Astrocyte of the hippocampus (primary cell): ENCODE data around the gene ACTL8.

ENCODE experiments used
- DNase-seq: peaks from one replicate; pipeline ENCODE4 v3.0.0; 2011; ENCODE audit warnings: low read depth, low spot score

ACTL8 gene

DNA sequence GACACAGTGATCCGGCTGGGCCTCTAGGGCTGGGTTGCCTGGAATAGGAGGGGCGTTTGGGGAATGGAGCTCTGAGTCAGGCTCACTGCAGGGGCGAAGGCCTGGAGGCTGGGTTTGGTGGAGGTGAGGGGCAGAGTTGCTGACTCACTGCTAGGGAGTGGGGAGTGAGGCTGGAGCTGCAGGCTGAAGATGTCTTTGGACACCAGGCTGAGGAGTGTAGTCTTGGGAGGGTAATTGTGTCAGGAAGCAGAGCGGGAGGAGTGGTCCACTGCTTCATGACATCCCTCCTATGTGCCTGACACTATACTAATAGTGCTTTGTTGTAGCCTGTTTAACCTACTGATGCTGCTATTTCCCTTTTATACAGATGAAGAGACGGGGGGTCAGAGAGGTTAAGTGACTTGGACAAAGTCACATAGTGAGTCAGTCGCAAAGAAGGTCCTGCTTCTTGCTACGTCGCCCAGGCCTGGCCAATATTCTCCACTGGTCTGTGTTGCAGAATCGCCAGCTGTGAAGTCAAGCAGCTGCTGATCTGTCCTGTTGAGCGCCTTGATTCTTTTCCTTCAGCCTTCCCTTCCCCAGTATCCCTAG is 13.6 kb downstream of the ACTL8 start:
- peak; percentile 68 for DNase-seq

DNA sequence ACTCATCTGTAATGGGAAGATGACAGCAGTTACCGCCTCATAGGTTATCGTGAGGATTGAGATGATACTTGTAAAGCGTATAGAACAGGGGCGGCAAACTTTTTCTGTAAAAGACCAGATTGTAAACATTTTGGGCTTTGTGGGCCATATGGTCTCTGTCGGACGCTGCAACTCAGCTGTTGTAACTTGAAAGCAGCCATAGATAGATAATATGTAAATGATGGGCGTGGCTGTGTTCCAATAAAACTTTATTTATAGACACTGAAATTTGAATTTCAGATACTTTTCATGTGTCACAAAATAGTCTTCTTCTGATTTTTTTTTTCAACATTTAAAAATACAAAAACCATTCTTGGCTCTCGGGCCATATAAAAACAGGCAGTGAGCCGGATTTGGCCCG is 15.8 kb downstream of the ACTL8 start:
- DNase-seq = no peak

DNA sequence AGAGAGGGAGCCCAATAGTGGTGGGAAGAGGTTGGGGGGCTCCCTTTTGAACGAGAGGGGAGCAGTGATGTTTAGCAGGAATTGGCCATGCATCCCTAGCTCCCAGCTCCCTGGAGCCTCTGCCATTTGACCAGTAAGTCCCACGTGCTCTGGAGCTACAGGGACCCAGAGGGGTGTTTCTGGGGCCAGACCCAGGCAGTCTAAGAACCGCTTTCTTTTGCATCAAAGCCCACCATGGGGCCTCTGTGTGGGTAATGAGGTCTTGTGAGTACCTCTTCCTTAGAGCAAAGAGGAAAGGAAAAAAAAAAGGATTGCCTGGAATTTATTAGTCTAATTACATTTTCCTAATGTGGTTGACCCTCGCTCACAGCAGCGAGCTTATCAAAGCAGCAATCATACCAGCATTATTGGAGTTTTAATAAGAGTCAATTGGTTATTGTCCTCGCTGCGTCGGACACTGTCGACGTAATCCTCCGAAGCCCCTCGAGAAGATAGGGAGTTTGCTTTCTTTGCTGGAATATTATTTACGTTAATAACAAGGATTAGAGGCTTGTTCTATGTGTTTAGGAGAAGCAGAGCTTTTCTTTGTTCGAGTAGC is 17.6 kb downstream of the ACTL8 start:
- DNase-seq = no peak

DNA sequence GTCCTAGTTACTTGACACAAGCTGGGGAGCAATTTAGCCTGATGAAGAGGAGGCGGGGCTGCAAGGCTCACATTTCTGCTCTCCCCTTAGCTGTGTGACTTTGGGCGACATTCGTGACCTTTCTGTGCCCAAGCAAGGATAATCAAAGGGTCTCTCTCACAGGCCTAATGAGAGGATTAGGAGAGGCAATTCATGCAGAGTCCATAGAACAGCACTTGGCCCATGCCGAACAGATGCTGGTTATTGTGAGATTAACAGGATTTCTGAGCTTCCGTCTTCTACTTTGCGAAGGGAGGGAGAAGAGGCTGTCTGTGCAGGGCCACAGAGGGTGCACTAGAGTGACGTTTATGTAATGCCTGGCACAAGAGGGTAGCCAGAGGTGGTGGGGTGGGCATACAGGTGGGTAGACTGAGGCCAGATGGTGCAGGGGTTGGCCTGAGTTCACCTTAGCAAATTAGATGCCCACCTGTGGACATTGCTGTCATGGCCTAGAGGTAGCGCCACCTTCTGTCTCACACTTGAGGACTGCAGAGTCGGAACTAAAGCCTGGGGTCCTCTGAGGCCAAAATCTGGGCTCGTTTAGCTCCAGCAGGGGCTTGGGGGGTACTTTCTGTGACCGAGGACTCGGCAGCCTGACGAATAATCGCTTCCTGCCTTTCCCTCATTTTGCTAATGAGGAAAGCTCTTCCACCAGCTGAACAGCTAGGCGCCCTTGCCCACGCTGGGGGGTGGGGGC is 18.6 kb downstream of the ACTL8 start:
- DNase-seq = no peak

DNA sequence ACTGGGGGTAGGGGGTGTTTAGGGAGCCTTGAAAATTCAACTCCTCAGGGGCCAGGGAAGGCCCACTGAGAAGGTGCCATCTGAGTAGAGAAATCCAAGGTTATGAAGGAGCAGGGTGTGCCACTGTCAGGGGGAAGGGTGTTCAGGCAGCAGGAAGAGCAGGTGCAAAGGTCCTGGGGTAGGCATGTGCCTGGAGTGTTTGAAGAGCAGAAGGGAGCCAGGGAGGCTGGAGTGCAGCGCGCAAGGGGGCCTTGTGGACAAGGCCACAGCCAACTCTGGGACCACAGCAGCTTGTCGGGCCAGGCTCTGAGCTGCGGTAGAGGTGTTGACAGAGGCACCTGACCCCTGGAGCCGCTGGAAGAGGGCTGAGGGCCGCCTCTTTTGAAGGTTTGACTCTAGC is 19.3 kb downstream of the ACTL8 start:
- no peak for DNase-seq

DNA sequence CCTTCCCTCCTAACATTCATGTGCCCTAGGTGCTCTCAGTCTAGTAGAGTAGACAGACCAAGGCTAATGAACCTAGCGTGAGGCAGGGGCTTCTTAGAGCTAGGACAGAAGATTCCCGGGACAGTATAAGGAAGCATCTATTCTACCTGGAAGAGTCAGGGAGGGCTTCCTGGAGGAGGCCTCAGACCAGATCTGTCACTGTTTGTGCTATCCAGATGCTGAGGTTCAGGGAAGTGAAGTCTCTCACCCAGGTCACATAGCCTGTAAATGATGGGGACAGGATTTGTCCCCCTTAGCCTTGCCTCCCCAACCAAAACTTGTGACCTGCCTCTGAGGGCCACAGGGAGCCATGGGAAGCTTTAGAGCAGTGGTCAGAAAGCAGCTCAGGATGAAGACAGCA is 20.7 kb downstream of the ACTL8 start:
- no peak for DNase-seq

DNA sequence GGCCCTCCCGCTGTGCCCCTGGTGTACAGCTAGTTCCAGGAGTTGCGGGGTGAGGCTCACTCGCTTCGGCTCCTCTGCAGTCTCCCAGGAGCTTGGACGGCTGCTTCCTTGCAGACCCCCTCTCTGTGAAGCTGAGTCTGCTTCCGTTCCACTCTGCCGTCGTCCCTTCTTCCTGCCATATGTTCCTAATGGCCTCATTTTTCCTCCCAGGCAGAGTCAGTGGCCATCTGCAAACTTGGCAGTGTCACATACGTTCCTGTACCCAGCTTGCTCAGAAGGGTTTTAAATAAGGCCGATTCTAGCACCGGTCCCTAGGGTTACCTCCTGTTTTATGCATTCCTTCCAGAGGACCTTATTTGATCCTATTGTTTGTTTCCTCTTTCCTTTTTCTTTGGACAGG is 21.3 kb downstream of the ACTL8 start:
- DNase-seq = no peak

DNA sequence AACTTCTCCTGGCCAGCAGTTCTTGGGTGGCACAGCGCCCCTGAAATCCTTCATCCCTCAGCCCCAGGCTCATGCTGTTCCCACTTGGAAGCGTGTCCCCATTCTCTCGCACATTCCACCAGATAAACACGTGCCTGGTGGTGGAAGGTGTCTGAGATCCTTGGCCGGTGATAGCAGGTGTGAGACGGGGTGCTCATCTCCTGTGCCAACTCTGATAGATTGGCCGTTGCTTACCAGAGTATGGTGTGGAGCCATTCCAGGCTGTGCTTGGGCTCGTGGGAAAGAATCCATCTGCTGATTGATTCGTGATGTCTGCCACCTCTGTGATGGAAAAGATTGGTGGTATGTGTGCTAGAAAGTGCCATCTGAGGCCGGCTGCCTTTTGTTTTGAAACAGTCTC is 22.2 kb downstream of the ACTL8 start:
- DNase-seq = no peak

DNA sequence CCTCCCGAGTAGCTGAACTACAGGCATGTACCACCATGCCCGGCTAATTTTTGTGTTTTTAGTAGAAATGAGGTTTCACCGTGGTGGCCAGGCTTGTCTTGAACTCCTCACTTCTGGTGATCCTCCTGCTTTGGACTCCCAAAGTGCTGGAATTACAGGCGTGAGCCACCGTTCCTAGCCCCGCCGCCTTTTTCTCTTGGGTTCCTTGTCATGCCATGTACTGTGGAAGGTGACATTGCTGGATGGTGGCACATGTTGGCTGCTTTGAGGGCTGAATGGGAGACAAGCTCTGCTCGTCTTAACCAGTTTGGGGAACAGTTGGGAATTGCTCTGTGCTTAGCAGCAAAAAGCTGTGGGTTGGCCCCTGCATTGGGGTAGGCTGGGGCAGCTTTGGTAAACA is 22.7 kb downstream of the ACTL8 start:
- DNase-seq = no peak

DNA sequence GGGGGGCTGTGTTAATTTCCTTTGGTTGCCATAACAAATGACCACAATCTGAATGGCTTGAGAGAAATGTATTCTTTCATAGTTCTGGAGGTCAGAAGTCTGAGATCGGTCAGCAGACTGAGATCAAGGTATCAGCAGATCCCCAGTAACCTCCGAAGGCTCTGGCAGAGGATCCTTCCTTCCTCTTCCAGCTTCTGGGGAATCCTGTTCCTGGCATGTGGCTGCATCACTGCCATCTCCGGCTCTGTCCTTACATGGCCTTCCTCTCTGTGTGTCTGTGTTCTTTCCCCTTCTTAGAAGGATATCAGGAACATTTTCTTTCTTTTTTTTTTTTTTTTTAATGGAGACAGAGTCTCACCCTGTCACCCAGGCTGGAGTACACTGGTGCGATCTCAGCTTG is 25.8 kb downstream of the ACTL8 start:
- DNase-seq = no peak

DNA sequence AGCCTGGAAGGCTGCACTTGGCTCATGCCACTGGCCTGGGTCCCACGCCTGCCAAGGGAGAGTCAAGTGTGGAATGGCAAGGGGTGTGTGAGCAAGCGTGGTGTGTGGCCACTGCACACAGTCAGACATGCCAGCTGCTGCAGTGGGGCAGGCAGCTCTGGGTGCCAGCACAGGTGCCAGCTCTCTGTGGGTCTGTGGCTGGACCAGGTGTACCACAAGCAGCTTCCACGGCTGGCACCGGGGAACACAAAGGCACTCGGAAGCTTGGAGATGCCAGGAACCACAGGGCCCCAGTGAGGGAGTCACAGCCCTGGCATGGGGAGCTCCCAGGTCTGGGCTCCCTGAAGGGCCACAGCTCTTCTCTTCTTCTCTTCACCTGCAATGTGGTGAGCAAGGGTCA is 34.8 kb downstream of the ACTL8 start:
- no peak for DNase-seq

DNA sequence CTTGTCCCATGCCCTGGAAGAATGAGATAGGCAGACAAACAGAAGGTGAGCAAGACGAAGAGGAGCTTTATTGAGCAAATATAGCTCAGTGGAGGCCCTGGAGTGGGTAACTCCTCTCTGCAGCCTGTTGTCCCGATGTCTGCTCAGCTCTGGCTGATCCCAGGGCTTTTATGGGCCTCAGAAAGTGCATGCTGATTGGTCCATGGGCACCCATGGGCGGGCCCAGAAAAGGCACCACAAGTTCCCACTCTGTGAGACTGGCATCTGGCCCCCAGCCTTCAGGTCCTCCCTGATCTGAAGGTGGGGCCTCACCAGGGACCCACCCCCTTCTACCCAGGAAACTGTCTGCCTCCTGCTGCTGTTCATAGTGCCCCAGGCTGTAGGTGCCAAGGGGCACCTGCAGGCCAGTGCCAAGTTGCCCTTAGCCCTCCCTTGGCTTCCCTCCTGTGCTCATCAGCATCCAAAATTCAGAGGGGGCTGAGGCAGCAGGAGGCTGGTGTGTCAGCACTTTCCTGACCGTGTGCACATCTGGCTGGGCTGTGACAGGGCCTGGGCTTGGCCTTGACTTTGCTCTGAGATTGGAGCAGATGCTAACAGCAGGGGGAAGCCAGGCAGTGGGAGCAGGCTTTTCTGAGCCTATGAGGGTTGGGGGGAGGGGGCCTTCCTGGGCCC is 35.4 kb downstream of the ACTL8 start:
- DNase-seq = no peak

DNA sequence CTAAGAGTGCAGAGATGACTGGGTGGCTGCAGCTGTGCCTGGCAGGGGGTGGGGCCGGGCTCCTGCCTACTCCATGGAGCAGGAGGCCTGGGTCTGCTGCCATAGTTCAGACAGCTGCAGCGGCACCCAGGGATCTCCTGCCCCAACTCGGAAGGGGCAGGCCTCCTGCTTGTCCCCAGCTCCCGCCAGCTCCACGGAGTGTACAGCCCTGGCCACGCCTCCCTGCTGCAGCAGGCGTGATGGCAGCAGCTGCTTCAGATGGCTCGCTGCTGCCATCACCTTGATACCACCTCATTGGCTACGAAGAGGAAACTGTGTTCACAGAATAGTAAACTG is 35.9 kb downstream of the ACTL8 start:
- DNase-seq = no peak

DNA sequence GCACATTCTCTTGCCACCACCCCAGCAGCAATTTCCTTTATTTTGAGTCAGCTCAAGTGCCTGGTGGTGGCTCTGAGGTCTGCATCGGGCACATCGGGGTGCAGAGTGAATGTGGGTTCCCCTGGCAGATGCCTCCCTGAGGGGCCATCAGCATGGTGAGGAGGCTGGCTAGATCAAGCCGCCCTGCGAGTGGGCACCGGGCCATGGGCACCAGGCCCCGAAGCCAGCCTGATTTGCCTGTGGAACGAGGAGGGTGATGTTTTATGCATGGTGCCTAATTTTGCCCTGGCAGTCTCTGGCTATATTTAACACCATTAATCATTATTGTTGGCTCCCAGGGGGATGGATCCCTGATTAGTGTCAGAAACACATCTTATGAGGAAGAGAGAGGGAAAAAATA is 36.3 kb downstream of the ACTL8 start:
- DNase-seq = no peak

DNA sequence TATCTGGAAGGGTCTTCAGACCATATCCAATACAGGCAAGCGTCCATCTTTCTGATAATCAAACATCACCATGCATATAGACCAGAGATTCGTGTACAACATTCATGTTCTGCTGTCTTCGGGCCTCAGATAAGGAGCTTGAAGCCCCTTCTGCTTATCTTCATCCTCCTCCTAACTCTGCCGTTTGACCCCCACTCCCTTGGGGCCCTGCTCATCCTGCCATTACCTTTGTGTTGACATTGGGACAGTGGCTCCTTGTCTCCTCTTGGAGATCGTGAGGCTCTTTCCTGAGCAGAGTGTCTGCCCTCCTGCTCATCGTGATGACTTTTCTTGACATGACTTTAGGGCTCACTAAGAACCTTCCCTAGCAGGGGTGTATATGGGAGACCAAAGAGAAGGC is 37.3 kb downstream of the ACTL8 start:
- no peak for DNase-seq

DNA sequence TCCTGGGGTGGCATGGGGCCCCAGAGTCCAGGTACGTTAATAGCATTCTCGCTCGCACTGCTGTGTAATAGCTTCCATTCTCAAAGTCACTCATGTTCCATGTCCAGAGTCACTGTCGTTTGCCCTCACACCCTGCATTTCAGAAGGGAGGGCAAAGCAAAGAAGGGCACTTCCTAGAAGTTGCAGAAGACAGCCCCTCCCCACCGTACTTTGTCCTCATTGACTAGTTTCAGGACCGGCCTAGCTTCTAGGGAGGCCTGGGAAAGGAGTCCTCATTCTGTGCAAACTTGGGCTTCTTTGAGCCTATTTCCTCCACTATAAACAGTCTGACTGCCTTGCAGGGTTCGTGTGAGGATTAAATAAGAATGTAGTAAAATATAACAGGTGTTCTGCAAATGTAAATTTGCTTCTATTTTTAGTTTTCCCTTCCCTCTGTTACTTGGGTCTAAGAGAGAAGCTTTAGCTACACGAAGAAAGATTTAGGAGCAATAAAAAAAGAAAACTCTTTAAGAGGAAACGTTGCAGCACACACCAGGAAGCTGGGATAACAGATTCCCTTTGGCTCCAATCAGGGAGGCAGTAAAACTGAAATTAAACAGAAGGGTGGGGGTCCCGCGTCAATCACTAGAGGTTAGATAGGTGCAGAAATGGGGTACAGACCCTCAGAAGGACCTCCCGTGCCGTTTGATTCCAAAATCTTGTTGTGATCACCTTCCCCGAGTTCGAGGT is 40.1 kb downstream of the ACTL8 start:
- DNase-seq = no peak

DNA sequence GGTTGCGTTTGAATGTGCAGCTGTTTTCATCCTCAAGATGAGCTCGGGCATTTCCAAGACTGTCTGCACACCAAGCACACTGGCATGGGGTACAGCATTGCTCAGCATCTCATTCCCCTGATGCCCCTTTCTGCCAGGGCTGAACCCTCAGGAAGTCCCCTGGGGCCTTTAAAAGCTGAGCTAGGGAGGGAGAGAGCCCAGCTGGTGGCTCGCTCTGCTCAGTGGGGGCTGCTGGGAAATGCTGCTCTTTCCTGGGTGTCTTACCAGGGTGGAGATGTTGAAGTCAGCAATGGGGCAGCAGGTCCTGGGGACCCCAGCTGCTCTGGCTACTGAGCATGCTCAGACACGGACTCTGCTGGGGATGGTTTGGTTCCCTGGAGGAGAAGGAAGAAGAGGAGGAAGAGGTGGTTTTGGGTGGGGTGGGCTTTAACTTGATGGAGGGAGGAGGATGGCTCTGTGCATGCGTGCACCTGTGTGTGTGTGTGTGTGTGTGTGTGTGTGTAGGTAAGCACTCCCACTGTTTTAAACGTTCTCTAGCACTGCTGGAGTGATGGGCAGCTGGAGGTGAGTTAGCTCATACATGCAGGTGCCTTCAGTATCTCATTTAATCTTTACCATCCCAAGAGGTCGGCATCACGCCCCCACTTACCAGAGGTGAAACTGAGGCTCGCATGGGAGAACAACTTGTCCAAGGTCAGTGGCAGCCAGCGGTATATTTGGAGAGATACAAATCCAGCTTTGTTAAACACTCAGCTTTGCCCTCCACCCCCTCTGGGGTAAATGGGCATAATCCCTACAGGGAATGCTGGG is 40.9 kb downstream of the ACTL8 start:
- DNase-seq = no peak

DNA sequence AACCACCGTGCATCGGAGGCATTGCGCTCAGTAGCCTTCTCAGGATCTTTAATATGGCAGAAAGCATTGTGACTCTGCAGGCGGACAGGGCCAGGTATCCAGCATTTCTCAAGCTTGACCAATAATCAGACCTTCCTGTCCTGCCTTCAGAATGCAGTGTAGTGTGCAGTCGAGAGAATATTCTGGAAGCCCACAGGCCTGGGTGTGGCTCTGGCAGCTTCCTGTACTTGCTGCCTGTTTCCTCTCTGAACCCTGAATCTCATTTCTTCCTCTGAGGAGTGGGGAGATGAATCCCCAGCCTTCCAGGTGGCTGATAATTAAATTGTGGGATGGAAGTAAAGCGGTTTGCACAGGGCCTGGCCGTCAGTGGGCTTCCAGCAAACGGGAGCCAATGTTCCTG is 42.3 kb downstream of the ACTL8 start:
- DNase-seq = no peak

DNA sequence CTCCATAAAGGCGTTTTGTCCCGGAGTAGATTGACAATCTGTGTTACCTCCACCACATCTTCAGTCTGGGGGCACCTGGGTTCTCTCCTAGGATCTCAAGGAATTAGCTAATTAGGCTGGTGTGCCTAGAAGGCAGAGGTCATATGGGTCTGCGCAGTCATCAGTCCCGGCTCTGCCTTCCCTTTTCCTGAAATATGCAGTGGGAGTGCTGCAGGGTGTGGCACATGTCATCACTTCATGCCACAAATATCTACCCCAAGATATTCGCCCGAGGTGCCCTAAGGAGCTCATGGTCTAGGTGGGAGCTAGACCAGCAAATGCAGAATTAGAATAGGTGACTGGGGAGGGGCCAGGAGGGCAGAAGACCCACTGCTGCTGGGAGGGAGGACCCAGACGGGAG is 42.9 kb downstream of the ACTL8 start:
- no peak for DNase-seq

DNA sequence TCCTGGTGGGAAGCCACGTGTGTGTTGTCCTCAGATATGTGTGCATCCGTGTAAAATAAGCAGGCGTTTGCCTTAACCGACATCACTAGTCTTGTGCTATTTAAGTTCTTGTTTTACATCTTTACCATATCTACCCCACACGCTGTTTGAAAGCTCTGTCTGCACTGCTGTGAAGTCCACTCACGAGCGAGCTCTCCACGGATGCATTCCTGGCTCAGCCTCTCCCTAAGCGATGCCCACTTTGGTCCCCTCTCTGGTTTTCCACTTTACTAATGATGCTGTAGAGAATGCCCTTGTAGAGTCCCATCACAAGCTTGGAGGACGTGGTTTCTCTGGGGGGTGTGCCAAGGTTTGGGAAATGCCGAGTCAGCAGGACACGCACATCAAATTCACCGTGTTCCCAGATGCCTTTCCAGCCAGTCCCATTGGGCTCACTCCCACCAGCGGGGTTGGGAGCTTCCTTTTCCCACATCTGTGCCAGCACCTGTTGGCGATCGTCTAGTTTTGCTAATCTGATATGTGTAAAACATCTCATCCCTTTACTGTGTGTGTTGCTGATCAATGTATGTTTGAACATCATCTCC is 43.8 kb downstream of the ACTL8 start:
- DNase-seq = no peak

DNA sequence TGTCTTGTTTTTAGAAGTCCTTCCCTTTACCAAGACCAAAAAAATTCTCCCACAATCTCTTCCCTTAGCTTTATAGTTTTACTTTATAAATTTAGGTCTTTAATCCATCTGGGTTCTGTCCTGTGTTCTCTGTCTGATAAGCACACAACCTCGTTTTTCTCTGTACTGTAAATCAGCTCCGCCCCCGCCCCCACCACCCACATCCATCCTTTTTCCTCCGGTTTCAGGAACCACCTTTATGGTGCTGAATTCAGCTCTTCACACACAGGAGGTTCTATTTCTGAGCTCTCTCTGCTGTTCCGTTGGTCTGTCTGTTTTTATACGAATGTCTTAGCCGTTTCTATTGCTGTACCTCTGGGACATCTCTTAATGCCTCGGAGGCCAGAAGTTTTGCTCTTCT is 44.5 kb downstream of the ACTL8 start:
- DNase-seq = no peak
